Right lobe of liver (tissue), 4 donors: Measurements from ENCODE around the gene PROB1.
A peak's percentile ranks its signal among the peaks of the same experiment; 100 is the strongest.

Experiments
- POLR2A ChIP-seq: fragments of 450-650 bp; IDR thresholded peaks from one replicate; pipeline ENCODE4 v1.6.1; 2017; ENCODE audit warnings: antibody characterized with exemption, mild to moderate bottlenecking
- TF ChIP-seq, protein P1 (sequence below), 4 donors: fragments of 200-600 bp in 3 of 4; fragments of 450-650 bp in 1 of 4; IDR thresholded peaks; one replicate each; pipeline versions ENCODE4 v1.5.1 to v1.8.0; 2016 to 2022; ENCODE audit warnings: antibody characterized with exemption in 4 of 4, mild to moderate bottlenecking in 2 of 4
- donor health status: DM: no; HTN: no; CAD: no.
- donor health status: DM: no; HTN: no; CAD: no.
- donor health status: DM: no; HTN: yes; CAD: no.

DNA sequence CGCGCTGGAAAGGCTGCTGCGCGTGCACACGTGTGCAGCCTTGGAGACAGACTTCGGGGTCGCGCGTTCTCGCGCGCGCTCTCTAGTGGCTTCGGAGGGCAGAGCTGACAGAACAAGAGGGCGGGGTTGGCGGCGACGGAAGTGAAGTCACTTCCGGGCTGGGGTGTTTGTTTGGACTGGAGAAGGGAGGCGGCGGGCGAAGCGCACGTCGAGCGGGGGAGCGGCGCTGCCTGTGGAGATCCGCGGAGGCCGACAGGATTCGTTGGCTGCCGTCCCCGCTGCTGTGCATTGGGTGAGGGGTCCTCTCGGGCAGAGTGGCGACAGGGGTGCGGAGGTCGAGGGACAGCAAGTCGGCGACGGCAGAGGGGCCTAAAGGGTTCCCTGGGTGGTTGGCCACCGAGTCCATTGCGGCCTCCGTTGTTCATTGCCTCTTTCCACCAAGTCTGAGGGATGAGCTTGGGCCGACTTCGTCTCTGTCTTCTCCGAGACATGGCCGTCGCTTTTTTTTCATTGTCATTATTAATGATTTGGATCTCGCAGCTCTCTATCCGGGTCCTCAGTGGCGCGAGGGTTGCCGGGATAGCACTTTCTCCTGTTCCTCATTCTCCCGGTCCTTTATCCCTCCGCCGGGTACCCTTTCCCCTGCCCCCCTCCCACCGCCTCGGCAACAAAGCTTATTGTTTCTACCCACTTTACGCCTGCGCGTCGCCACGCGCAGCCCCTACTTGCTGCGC is 53.0 kb downstream of the PROB1 start, which contains the start of gene PAIP2:
- TF ChIP-seq, protein P1, sequence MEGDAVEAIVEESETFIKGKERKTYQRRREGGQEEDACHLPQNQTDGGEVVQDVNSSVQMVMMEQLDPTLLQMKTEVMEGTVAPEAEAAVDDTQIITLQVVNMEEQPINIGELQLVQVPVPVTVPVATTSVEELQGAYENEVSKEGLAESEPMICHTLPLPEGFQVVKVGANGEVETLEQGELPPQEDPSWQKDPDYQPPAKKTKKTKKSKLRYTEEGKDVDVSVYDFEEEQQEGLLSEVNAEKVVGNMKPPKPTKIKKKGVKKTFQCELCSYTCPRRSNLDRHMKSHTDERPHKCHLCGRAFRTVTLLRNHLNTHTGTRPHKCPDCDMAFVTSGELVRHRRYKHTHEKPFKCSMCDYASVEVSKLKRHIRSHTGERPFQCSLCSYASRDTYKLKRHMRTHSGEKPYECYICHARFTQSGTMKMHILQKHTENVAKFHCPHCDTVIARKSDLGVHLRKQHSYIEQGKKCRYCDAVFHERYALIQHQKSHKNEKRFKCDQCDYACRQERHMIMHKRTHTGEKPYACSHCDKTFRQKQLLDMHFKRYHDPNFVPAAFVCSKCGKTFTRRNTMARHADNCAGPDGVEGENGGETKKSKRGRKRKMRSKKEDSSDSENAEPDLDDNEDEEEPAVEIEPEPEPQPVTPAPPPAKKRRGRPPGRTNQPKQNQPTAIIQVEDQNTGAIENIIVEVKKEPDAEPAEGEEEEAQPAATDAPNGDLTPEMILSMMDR (IDR thresholded peaks at IDR 0.05) = peak; percentile 66 to 78 (median 74)
- TF ChIP-seq POLR2A = peak; percentile 88
